Globus pallidus (tissue), 1 donor: ENCODE results near the gene CFAP157.

ENCODE experiments used
- DNase-seq: peaks from one replicate; pipeline ENCODE4 v3.0.0-alpha.2; 2015; ENCODE audit warnings: low spot score

CFAP157 gene

GRCh38 chr9:127706836-127707241, at the start of gene CFAP157:
Gene CFAP157 (plus strand): TSS chr9:127706988. CDS start chr9:127707032, 44 bp downstream.
- DNase-seq = no peak

GRCh38 chr9:127658428-127658827, 48.4 kb upstream of the CFAP157 start:
- DNase-seq = no peak

GRCh38 chr9:127660886-127661741, 45.7 kb upstream of the CFAP157 start:
- DNase-seq = no peak

- DNase-seq = no peak
These were observed 44.2 kb upstream of the CFAP157 start for GRCh38 chr9:127662617-127663016.

- DNase-seq = no peak
These were observed 42.5 kb upstream of the CFAP157 start for GRCh38 chr9:127664324-127664677.

- no peak for DNase-seq
These were observed 41.9 kb upstream of the CFAP157 start for GRCh38 chr9:127664678-127665507.

GRCh38 chr9:127667127-127667844, 39.5 kb upstream of the CFAP157 start:
- DNase-seq = no peak

GRCh38 chr9:127667906-127668305, 38.9 kb upstream of the CFAP157 start:
- no peak for DNase-seq

GRCh38 chr9:127673234-127673633, 33.6 kb upstream of the CFAP157 start:
- no peak for DNase-seq

GRCh38 chr9:127676638-127677037, 30.1 kb upstream of the CFAP157 start:
- DNase-seq = no peak

- DNase-seq = no peak
These were observed 27.3 kb upstream of the CFAP157 start for GRCh38 chr9:127679506-127679905.

- no peak for DNase-seq
These were observed 26.6 kb upstream of the CFAP157 start for GRCh38 chr9:127680226-127680625.

- DNase-seq = no peak
These were observed 25.9 kb upstream of the CFAP157 start for GRCh38 chr9:127680846-127681245.

GRCh38 chr9:127682351-127683136, 24.2 kb upstream of the CFAP157 start:
- no peak for DNase-seq

- no peak for DNase-seq
These were observed 23.1 kb upstream of the CFAP157 start for GRCh38 chr9:127683723-127684122.

- DNase-seq = no peak
These were observed 22.2 kb upstream of the CFAP157 start for GRCh38 chr9:127684576-127684975.

GRCh38 chr9:127686461-127687393, 20.1 kb upstream of the CFAP157 start:
- no peak for DNase-seq

GRCh38 chr9:127689329-127690000, 17.3 kb upstream of the CFAP157 start:
- no peak for DNase-seq

GRCh38 chr9:127690735-127691134, 16.1 kb upstream of the CFAP157 start:
- no peak for DNase-seq

- no peak for DNase-seq
These were observed 14.7 kb upstream of the CFAP157 start for GRCh38 chr9:127692071-127692470.
